Neural progenitor cell (in vitro differentiated cells): ENCODE measurements around the gene SPN. TPM values are rescaled to one million over a fixed set of nuclear protein-coding genes. Genes with fewer than 3 reads are reported as not detected.
"Not testable (repeated sequence)": the region's sequence is repeated elsewhere in the genome, so short reads cannot be mapped to it uniquely, and the experiment has no call there.

Experiments used
- DNase-seq: peaks from one replicate; pipeline ENCODE4 v3.0.0-alpha.2; 2016; ENCODE audit warnings: low spot score
- H2AFZ ChIP-seq: fragments of 200-600 bp; sonication (generic); replicated peaks from 2 replicates; pipeline ENCODE4 v1.6.1; 2016; ENCODE audit warnings: antibody characterized with exemption
- H3F3A ChIP-seq: fragments of 200-600 bp; sonication (generic); 2 replicates; pipeline ENCODE4 v1.6.1; 2016; ENCODE audit warnings: antibody characterized with exemption, low read depth
- H3K27ac ChIP-seq: fragments of 200-600 bp; sonication (generic); 2 replicates; pipeline ENCODE4 v1.5.1; 2016; ENCODE audit warnings: mild to moderate bottlenecking
- H3K27me3 ChIP-seq: fragments of 200-600 bp; sonication (generic); 2 replicates; pipeline ENCODE4 v1.6.1; 2016; ENCODE audit warnings: mild to moderate bottlenecking, moderate library complexity
- H3K36me3 ChIP-seq: fragments of 200-600 bp; sonication (generic); 2 replicates; pipeline ENCODE4 v1.5.1; 2016
- H3K4me1 ChIP-seq: fragments of 200-600 bp; sonication (generic); 2 replicates; pipeline ENCODE4 v1.6.1; 2016; ENCODE audit warnings: mixed run types
- H3K4me2 ChIP-seq: fragments of 200-600 bp; sonication (generic); 2 replicates; pipeline ENCODE4 v1.6.1; 2016
- H3K4me3 ChIP-seq: fragments of 200-600 bp; sonication (generic); 2 replicates; pipeline ENCODE4 v1.5.1; 2016
- H3K79me2 ChIP-seq: fragments of 200-600 bp; sonication (generic); 2 replicates; pipeline ENCODE4 v1.6.1; 2016; ENCODE audit warnings: low read depth
- H3K9ac ChIP-seq: fragments of 200-600 bp; sonication (generic); 2 replicates; pipeline ENCODE4 v1.6.1; 2016
- H3K9me3 ChIP-seq: fragments of 200-600 bp; sonication (generic); 2 replicates; pipeline ENCODE4 v1.5.1; 2016; ENCODE audit warnings: low read depth
- H4K20me1 ChIP-seq: fragments of 200-600 bp; sonication (generic); 2 replicates; pipeline ENCODE4 v1.6.1; 2016; ENCODE audit warnings: low read depth
- H3K27ac Mint-ChIP-seq: 3 replicates; pipeline ENCODE4 v1.8.0; 2021; ENCODE audit warnings: mixed read lengths
- H3K27me3 Mint-ChIP-seq: 2 replicates; pipeline ENCODE4 v1.8.0; 2022; ENCODE audit warnings: low read depth, mild to moderate bottlenecking, inconsistent platforms, moderate library complexity, mixed read lengths; ENCODE audit not compliant: insufficient read depth
- H3K36me3 Mint-ChIP-seq: 3 replicates; pipeline ENCODE4 v1.8.0; 2021; ENCODE audit warnings: mixed read lengths
- H3K4me1 Mint-ChIP-seq: 3 replicates; pipeline ENCODE4 v1.8.0; 2021; ENCODE audit warnings: mixed read lengths
- H3K4me3 Mint-ChIP-seq: 3 replicates; pipeline ENCODE4 v1.8.0; 2021; ENCODE audit warnings: mild to moderate bottlenecking, moderate library complexity, mixed read lengths
- H3K9me3 Mint-ChIP-seq: 3 replicates; pipeline ENCODE4 v1.8.0; 2020; ENCODE audit warnings: mixed read lengths
- EZH2 ChIP-seq: fragments of 200-600 bp; sonication (generic); IDR thresholded peaks from 2 replicates; pipeline ENCODE4 v1.6.1; 2017; ENCODE audit warnings: antibody characterized with exemption, mild to moderate bottlenecking, moderate library complexity
- EZH2phosphoT487 ChIP-seq: fragments of 200-600 bp; sonication (generic); IDR thresholded peaks from 2 replicates; pipeline ENCODE4 v1.6.1; 2017; ENCODE audit warnings: antibody characterized with exemption
- total RNA-seq: library from RNA; depleted of rRNA; stranded (reverse); fragments of >200 nt; gene quantifications from 2 replicates; pipeline ENCODE4 v1.2.3, GENCODE V29; 2015; ENCODE audit warnings: low replicate concordance
- TF ChIP-seq, protein P1 (sequence below): fragments of 200-600 bp; sonication (generic); IDR thresholded peaks from 2 replicates; pipeline ENCODE4 v1.5.1; 2017; ENCODE audit warnings: antibody characterized with exemption, mild to moderate bottlenecking

The SPN gene
- total RNA-seq, 1 donor from 2014 or later: 0.02 TPM

DNA sequence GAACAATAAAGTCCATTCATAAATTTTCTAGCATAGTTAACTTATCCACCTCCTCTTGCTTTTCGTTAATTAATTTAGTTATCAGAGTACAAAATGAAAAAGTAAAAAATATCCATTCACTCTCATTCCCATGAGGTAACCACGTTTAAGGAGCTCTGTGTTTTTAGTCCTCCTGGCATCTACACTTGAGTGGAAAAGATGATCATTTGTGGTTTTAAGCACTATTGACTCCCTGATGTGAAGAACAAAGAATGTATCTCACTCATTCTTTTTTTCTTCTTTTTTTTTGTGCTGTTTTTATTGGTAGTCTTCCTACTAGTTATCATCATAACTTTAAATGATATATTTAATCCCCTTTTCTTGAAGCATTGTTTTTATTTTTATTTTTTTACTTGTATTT lies 42.0 kb downstream of the SPN start:
- H3K36me3 ChIP-seq: no peaks in the 10 kb centered on the region
- H3K4me2 ChIP-seq: no peak overlapping the region
- no peak for DNase-seq
- peaks cover 10% of the 10 kb centered on the region for H3K4me1 ChIP-seq
- Mint-ChIP-seq H3K27ac (no peak overlapping the region), H3K4me1 (peaks cover 8% of the 10 kb centered on the region), H3K9me3 (peaks cover 5% of the 10 kb centered on the region), H3K4me3 (no peak overlapping the region), H3K36me3 (peaks cover 3% of the 10 kb centered on the region), H3K27me3 (no peaks in the 10 kb centered on the region)
- no peak overlapping the region for H2AFZ ChIP-seq
- TF ChIP-seq EZH2: no peak
- TF ChIP-seq EZH2phosphoT487: no peak
- TF ChIP-seq, protein P1, sequence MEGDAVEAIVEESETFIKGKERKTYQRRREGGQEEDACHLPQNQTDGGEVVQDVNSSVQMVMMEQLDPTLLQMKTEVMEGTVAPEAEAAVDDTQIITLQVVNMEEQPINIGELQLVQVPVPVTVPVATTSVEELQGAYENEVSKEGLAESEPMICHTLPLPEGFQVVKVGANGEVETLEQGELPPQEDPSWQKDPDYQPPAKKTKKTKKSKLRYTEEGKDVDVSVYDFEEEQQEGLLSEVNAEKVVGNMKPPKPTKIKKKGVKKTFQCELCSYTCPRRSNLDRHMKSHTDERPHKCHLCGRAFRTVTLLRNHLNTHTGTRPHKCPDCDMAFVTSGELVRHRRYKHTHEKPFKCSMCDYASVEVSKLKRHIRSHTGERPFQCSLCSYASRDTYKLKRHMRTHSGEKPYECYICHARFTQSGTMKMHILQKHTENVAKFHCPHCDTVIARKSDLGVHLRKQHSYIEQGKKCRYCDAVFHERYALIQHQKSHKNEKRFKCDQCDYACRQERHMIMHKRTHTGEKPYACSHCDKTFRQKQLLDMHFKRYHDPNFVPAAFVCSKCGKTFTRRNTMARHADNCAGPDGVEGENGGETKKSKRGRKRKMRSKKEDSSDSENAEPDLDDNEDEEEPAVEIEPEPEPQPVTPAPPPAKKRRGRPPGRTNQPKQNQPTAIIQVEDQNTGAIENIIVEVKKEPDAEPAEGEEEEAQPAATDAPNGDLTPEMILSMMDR: no peak
- no peaks in the 10 kb centered on the region for H3K27me3 ChIP-seq
- H3F3A ChIP-seq: peaks cover 26% of the 10 kb centered on the region
- peaks cover 7% of the 10 kb centered on the region for H3K79me2 ChIP-seq
- no peak overlapping the region for H3K9ac ChIP-seq
- H3K27ac ChIP-seq: no peak overlapping the region
- no peaks in the 10 kb centered on the region for H3K9me3 ChIP-seq
- H4K20me1 ChIP-seq: no peaks in the 10 kb centered on the region
- no peak overlapping the region for H3K4me3 ChIP-seq

DNA sequence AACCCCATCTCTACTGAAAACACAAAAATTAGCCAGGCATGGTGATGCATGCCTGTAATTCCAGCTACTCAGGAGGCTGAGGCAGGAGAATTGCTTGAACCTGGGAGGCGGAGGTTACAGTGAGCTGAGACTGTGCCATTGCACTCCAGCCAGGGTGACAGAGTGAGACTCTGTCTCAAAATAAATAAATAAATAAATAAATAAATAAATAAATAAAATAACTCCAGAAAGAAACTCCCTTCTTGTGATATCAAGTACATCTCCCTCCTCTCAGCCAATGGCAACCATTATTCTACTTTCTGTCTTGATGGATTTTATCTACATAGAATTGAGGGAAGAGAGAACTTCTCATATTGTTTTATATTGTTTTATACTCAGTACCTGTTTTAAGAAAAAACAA lies 44.1 kb downstream of the SPN start:
- H3K4me3 Mint-ChIP-seq, H3K36me3 Mint-ChIP-seq, H3K9me3 ChIP-seq, H3K27me3 ChIP-seq, H3K4me3 ChIP-seq, H3K36me3 ChIP-seq, H4K20me1 ChIP-seq, H3K9me3 Mint-ChIP-seq, H2AFZ ChIP-seq, DNase-seq, H3K27ac ChIP-seq, H3K9ac ChIP-seq, H3K27me3 Mint-ChIP-seq, H3K4me2 ChIP-seq, H3K27ac Mint-ChIP-seq: not testable (repeated sequence)
- Histone ChIP-seq H3K79me2 (peaks cover 29% of the 10 kb centered on the region), H3K4me1 (peaks cover 16% of the 10 kb centered on the region), H3F3A (peaks cover 45% of the 10 kb centered on the region)
- peaks cover 15% of the 10 kb centered on the region for H3K4me1 Mint-ChIP-seq

- Histone ChIP-seq H3K27me3 (no peaks in the 10 kb centered on the region), H3K27ac (no peak overlapping the region)
- DNase-seq: peak; percentile 44
Observed at GRCh38 chr16:29708917-29709600, 46.0 kb downstream of the SPN start.

GRCh38 chr16:29709657-29710056 lies 46.6 kb downstream of the SPN start:
- peaks cover 15% of the 10 kb centered on the region for H3K4me1 Mint-ChIP-seq
- not testable (repeated sequence) for H4K20me1 ChIP-seq, H3K27me3 Mint-ChIP-seq, H3K27me3 ChIP-seq, H3K9me3 Mint-ChIP-seq, H3K27ac ChIP-seq, H3K9me3 ChIP-seq, H3K36me3 Mint-ChIP-seq, H3K4me3 Mint-ChIP-seq, H3K27ac Mint-ChIP-seq, H3K36me3 ChIP-seq, H3K9ac ChIP-seq
- Histone ChIP-seq H2AFZ (peak overlapping the region; percentile 91), H3F3A (peaks cover 56% of the 10 kb centered on the region), H3K79me2 (peaks cover 47% of the 10 kb centered on the region), H3K4me3 (peak overlapping the region; percentile 55), H3K4me1 (peaks cover 16% of the 10 kb centered on the region), H3K4me2 (peak overlapping the region; percentile 78)
- DNase-seq: peak; percentile 20

More at GRCh38 chr16:29708917-29709600, 46.0 kb downstream of the SPN start:
- Histone ChIP-seq H3K79me2 (peaks cover 42% of the 10 kb centered on the region), H3K9me3 (no peaks in the 10 kb centered on the region), H3F3A (peaks cover 54% of the 10 kb centered on the region), H3K4me2 (peak overlapping the region; percentile 78), H3K9ac (no peak overlapping the region), H3K4me1 (peaks cover 16% of the 10 kb centered on the region), H2AFZ (peak overlapping the region; percentile 91), H3K36me3 (no peaks in the 10 kb centered on the region), H3K4me3 (peak overlapping the region; percentile 55), H4K20me1 (no peaks in the 10 kb centered on the region)
- H3K4me3 Mint-ChIP-seq: no peak overlapping the region
- peaks cover 15% of the 10 kb centered on the region for H3K4me1 Mint-ChIP-seq
- H3K27me3 Mint-ChIP-seq: peaks cover 6% of the 10 kb centered on the region
- no peak overlapping the region for H3K27ac Mint-ChIP-seq
- no peaks in the 10 kb centered on the region for H3K36me3 Mint-ChIP-seq
- peaks cover 5% of the 10 kb centered on the region for H3K9me3 Mint-ChIP-seq
- no peak for TF ChIP-seq EZH2
- TF ChIP-seq, protein P1: no peak
